DMS53 treated with DMSO at 0.1 percent for 48 hours (cell line): ENCODE results near the gene NEURL3.
"Not testable (repeated sequence)": the region's sequence is repeated elsewhere in the genome, so short reads cannot be mapped to it uniquely, and the experiment has no call there.

ENCODE experiments used
- DNase-seq: peaks from one replicate; lab custom pipeline; 2025; ENCODE audit not compliant: unreplicated experiment; lab: John Stamatoyannopoulos, UW

NEURL3 gene

GRCh38 chr2:96489261-96489660 lies 15.9 kb downstream of the NEURL3 start:
- DNase-seq: no peak

DNA sequence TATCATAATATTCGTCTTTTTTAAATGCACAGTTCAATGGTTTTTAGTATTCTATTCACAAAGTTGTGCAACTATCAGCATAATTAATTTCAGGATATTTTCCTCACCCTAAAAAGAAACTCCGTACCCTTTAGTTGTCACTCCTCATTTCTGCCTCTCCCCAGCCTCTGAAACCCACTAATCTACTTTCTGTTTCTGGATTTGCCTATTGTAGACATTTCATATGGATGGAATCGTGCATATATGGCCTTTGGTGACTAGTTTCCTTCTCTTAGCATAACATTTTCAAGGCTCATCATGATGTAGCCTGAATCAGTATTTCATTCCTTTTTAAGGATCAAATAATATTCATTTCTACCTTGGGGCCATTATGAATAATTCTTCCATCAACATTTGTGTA lies 18.5 kb downstream of the NEURL3 start:
- no peak for DNase-seq

- DNase-seq: peak; percentile 89
Measured at GRCh38 chr2:96485751-96486651, 19.2 kb downstream of the NEURL3 start.

GRCh38 chr2:96485350-96485749 lies 19.8 kb downstream of the NEURL3 start:
- DNase-seq: no peak

- no peak for DNase-seq
Measured at GRCh38 chr2:96484091-96484490, 21.1 kb downstream of the NEURL3 start.

GRCh38 chr2:96477458-96477857 lies 27.7 kb downstream of the NEURL3 start:
- no peak for DNase-seq

DNA sequence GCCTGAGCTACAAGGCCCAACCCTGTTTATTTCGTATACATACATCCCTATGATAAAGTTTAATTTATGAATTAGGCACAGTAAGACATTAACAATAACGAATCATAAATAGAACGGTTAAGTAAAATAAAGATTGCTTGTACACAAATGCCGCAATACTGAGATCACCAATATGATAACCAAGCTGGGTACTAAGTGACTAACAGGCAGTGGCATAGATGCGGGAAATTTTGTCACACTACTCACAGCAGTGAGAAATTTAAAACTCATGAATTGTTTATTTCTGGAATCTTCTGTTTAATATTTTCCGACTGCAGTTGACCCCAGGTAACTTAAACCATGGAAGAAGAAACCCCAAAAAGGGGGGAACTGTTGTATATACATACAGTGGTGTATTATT lies 33.4 kb downstream of the NEURL3 start:
- DNase-seq: no peak

DNA sequence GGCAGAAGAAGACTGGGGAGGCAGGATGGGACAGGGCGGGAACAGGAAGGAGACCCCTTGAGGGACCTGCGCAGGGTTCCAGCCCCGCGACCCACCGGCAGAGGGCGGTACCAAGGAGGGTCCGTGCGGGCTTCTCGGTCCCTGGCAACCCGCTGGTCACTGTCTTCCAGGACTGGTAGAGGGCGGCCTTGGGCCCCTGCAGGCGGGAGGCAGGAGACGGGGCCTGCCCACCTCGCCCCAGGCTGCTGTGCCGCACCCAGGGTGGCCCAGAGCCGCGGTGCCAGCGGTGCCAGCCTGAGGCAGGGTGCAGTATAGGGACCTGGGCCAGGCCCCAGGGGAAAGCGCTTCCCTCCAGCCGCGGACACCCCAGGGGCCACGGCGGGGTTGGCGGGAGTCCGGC lies 34.5 kb downstream of the NEURL3 start:
- DNase-seq: no peak

DNA sequence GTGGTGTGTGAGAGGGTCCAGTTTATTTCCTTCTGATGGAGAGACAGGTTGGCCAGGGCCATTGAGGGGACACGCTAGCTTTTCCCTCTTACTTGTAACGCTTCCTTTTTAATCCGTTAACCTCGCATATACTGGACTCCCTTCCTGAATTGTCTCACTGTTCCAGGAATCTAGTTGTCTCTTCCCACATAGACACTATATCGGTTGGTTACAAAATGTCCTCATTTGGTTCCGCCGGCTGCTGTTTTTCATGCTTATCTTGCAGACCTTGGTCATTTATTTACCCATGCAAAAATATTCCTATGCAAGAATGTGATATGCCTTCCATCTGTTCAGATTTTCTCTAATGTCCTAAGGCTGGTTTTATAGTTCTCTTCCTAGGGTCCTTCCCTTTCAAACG lies 35.0 kb downstream of the NEURL3 start:
- DNase-seq: no peak

DNA sequence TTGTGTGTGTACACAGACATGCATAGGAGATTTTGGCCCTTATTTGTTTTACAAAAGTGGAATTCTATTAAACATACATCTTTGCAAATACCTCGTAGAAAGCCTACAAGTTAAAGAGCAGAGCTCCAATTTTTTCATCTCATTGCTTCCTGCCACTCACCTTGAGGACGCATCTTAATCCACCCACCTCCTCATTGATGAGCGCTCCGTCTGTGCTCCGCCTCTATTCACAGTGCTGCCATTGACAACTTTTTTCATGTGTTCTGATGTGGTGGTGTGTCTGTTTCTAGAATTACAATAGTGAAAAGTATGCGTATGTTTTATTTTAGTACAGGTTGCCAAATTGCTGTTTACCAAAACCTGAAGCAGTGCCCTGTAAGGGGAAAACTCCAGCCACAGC lies 36.3 kb downstream of the NEURL3 start:
- no peak for DNase-seq

GRCh38 chr2:96464651-96465050 lies 40.5 kb downstream of the NEURL3 start:
- no peak for DNase-seq

GRCh38 chr2:96464061-96464460 lies 41.1 kb downstream of the NEURL3 start:
- DNase-seq: no peak

DNA sequence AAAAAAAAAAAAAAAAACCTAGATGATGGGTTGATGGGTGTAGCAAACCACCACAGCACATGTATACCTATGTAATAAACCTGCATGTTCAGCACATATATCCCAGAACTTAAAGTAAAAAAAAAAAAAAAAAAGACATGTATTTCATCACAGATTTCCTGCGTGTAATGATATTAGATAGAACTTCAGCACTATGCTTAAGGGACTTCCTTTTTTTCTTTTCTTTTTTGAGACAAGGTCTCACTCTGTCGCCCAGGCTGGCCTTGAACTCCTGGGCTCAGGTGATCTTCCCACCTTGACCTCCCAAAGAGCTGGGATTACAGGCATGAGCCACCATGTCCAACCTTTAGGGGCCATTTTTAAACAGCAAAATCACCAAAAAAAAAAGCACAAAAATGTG lies 42.0 kb downstream of the NEURL3 start:
- no peak for DNase-seq

DNA sequence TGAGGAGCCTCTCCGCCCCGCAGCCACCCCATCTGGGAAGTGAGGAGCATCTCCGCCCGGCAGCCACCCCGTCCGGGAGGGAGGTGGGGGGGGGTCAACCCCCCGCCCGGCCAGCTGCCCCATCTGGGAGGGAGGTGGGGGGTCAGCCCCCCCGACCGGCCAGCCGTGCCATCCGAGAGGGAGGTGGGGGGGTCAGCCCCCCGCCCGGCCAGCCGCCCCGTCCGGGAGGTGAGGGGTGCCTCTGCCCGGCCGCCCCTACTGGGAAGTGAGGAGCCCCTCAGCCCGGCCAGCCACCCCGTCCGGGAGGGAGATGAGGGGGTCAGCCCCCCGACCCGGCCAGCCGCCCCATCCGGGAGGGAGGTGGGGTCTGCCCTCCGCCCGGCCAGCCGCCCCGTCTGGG lies 43.5 kb downstream of the NEURL3 start:
- not testable (repeated sequence) for DNase-seq

DNA sequence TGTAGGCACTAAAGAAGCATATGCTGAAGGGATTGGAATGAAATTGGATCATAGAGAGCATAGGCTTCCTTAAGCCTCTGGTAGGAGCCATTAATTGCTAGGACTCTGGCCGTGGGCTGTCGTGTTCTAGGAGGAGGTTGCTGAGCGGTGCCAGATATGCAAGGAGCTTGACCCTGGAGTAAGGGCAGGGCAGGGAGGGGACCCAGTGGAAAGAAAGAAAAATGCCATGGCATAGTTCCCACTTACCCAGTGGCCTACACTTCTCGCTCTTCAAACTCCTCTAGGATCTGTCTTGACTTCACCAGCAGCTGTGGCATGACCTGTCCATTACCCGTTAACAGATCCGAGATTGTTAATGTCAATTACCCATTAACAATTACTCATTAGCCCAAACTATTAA lies 53.1 kb downstream of the NEURL3 start:
- no peak for DNase-seq

DNA sequence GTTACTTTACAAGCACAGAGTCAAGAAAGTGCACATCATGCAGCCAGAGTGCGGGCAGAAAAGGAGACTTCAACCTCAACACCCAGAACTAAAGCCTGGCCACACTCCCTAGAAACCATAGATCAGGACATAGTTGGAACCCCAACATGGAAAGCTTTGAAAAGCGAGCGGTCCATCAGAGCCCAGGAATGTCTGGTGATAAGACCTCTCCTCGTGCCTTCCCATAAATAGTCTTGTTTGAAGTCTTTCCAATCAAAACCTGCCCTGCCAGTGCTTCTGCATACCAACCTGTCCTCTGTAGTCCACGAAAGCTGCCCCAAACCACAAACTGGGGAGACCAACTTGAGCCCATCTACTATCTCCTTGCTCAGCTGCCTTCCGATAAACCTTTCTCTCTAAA lies 55.5 kb downstream of the NEURL3 start:
- no peak for DNase-seq

DNA sequence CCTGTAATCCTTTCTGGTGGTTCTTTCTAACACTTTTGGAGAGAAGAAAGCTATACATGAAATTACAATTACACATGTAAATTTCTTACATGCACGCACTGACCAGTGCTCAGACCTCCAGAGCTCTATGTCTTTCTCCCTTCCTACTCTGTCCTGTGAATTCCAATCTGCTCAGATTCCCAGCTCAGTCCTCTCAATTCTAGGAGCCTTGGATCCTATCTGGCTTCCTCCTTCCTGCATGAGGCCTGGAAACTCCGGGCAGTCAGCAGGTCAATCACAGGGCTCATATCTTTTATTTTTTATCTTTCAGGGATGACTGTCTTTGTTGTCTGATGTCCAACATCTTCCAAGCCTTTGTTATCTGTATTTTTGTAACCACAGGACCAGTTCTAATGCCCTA lies 56.0 kb downstream of the NEURL3 start:
- DNase-seq: no peak

DNA sequence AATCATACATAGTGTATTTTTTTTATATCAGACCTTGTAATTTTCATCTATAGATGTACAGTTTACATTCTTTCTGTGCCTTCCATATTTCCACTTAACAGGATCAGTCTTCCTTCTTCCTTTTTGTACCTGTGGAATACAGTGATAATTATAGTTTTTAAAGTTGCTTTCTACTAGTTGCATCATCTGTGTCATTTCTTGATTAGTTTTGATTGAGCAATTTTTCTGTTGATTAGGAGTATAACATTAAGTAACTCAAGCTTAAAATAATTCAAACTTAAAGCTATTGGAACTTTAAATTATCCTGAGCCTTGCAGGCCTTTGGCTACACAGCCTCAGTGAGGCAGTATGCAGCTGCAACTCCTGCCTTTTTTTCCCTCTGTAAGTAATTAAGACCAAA lies 57.4 kb downstream of the NEURL3 start:
- no peak for DNase-seq
